Anterior cingulate cortex (tissue), 58 donors: Measurements from ENCODE around the gene CDK2.
A peak's percentile ranks its signal among the peaks of the same experiment; 100 is the strongest.
"Not testable (repeated sequence)": the region's sequence is repeated elsewhere in the genome, so short reads cannot be mapped to it uniquely, and the experiment has no call there.

ENCODE experiments used
- DNase-seq, 58 donors: peaks; one replicate each; lab custom pipeline; 2025; lab: John Stamatoyannopoulos, UW

Gene CDK2

DNA sequence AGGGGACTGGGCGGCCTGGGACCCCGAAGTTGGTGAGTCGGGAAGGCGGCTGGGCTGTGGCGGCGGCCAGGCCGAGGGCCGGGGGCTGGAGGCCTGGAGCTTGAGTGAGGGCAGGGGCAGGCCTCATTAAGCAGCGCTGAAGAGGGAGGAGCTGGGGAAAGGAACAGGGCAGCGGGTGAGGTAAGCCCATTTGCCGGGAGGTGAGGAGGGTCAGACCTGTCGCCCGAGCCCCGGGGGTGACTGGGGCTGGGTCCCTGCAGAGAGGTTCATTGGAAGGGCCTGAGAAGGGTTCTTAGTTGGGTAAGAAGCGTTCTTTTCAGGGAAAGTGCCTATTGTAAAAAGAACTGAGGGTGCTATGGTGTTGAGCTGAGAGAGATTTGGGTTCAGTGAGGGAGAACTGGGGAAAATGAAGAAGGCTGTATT, 7.7 kb downstream of the CDK2 start:
- peak in 12 of 58 donors; percentile 38 to 64 (median 50) for DNase-seq

DNA sequence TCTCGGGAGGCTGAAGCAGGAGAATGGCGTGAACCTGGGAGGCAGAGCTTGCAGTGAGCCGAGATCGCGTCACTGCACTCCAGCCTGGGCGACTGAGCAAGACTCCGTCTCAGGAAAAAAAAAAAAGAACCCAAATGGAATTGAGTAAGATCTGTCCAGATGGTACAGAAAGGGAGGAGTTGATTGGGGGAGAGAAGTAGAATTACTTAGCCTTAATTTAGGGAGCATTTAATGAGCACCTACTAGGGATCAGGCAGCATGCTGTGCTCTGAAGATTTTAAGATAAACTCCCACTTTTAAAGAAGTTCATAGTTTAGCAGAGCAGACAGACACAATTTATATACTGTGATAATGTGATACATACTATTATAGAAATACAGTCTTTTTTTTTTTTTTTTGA, 11.8 kb downstream of the CDK2 start:
- no peak for DNase-seq

DNA sequence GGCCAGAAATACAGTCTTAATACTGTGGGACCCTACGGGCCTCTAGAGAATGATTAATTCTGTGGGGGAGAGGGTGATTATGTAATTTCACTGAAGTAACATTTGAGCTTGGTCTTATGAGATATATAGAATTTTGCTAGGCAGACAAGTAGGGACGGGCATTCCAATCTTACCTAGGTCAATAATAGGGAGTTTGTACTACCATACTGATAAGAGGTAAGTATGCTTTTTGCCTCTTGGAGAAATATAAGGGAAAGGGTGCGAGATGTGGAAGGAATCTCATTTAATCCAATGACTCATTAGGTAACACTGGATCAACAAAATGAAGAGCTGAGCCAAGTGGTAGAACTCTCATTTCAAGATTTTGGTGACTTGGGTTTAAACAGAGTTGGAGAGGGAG, 12.4 kb downstream of the CDK2 start:
- DNase-seq, result no peak

DNA sequence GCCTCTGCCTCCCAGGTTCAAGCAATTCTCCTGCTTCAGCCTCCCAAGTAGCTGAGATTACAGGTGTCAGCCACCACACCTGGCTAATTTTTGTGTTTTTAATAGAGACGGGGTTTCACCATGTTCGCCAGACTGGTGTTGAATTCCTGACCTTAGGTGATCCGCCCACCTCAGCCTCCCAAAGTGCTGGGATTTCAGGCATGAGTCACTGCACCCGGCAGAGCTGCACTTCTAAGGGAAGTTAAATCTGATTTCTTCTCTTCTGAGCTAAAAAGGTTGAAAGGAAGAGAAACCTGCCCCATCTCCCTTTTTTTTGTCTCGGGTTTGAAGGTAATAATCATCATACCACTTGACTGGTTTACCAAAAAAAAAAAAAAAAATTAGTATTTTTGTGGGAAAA, 15.3 kb downstream of the CDK2 start:
- DNase-seq, result not testable (repeated sequence)

DNA sequence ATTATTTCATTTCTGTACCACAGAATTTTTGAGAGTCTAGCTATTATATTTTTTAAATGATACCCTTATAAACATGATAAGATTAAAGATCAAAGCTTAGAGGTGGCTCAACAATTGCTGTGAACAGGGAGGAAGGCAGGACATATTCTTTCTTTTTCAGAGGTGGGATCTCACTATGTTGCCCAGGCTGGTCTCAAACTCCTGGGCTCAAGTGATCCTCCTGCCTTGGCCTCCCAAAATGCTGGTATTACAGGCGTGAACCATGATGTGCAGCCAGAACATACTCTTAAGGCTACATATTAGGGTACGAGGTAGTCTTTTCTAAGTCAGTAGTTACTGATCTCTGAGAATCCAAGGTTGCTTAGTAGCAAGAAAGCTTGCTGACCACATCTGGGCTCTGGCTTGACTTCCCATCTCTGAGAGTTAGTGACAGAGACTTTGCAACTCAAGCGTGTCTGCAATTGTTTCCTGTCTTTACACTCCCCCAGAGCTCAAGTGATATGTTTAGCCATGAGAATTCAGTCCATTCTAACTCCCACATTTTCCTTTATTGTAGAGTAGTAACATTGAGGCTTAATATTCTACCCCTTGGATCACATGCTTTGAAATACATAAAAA, 15.8 kb downstream of the CDK2 start:
- no peak for DNase-seq

DNA sequence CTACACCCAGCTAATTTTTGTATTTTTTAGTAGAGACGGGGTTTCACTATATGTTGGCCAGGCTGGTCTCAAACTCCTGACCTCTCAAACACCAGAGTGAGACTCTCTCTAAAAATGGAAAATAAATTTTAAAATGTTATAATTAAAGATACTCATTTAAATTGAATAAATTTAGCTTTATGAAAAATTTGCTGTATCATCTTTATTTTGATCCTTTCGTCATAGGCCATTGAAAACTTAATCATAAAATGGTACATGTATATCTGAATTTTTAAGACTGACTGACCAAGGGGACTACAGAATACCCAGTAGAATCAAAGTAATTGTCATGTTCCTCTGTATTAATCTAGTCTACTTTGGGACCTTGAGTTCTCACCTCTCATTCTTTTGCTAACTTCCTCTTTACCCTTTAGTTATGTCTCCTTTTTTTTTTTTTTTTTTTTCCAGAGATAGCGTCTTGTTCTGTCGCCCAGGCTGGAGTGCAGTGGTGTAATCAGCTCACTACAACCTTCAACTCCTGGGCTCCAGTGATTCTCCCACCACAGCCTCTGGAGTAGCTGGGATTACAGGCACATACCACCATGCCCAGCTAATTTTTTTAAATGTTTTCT, 16.7 kb downstream of the CDK2 start:
- DNase-seq, result no peak

DNA sequence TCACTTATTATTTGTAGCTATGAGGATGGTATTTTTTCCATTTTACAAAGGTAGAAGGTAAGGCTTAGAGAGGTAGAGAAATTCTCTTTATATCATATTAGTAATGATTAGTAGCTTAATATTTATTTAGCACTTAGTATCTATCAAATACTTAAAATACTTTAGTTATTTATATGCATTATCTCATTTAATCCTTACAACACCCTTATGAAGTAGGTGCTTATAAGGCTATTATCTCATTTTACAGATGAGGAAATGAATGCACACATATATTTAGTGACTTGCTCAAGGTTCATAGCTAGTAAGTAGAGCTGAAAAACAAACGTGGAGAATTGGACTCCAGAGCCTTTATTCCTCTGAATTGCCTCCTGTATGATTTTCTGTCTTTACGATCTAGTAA, 18.2 kb downstream of the CDK2 start:
- no peak for DNase-seq

DNA sequence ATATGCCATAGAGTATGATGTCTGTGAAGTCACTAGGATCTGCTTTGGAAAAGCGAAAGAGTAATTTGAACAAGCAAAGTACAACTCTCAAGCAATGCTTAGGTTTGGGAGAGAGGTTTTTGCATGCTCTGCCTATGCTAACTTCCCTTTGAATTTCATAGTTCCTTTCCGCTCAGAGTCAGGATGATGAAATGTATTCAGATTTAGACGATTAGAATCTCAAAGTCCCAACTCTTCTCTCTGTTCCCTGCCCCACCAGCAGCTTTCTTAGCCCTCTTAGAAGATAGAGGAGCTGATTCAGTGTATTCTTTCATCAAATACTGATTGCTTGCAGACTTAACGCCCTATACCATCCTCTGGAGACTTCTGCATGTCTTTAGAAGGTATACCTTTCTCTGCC, 18.7 kb downstream of the CDK2 start:
- no peak for DNase-seq

DNA sequence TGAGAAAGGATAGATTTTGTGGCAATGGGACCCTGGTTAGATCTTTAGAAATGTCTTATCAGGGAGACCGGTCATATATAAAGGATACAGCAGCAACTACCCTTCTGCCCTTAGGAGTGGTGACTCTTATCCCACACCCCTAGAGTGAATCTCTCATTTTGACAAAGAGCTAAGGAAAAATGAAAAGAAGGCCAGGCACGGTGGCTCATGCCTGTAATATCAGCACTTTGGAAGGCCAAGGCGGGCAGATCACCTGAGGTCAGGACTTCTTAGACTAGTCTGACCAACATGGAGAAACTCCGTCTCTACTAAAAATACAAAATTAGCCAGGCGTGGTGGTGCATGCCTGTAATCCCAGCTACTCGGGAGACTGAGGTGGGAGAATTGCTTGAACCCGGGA, 19.3 kb downstream of the CDK2 start:
- not testable (repeated sequence) for DNase-seq

DNA sequence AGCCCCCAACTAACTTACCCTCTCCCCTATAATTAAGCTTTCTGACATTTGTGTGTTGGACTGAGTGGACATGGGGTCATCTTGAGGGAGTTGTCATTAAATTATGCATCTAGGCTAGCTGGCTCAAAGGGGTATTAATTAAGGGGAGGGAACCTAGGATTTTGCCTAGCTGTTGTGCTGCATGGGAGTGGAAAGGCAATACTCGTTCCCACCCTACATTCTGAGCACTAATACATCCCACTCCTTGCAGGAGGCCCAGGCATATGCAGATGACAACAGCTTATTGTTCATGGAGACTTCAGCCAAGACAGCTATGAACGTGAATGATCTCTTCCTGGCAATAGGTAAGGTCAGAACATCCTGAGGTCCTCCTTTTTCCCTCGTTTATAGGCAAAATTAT, 24.5 kb downstream of the CDK2 start:
- no peak for DNase-seq

DNA sequence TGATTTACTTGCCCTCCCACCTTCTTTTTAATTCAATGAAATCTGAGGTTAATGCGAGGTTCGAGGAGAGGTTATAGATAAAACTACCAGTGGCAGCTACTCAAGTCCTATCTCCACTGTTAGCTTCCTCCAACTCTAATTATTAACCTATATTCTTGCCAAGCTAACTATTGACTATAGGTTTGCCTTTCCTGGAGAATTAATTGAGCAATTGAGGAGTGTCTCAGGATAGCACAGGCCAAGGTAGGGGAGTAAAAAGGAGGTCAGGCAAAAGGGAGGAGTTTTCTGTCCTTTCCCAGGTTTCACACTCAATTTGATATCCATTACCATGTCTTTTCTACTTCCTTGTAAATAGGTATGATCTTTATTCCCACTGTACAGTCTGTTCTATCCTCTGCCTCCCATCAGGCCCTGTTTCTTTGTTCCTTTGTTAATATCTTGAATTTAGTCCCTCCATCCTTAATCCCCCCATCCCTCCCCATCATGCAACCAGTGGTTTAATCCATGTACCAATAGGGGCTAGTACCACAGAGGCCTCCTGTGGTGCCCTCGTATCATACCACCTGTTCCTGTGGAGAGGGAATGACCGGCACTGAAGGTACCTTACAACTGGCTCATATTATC, 26.7 kb downstream of the CDK2 start:
- DNase-seq, result no peak

DNA sequence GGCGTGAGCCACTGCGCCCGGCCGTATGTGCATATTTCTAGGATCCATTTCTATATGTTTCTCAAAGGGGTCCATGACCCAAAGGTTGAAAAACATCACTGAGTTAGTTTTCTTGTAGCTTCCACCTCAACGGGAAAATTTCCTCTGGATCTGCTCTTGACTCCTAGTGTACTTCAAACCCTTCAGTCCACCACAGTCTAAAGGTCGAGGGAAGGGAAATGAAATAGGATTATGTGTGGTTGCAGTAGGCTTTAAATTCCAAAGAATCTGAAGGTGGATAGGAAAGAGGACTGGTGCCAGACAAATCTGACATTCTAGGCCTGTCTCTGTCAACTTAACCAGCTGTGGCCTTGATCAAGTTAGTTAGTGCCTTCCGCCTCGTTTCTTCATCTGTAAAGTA, 28.7 kb downstream of the CDK2 start:
- no peak for DNase-seq

DNA sequence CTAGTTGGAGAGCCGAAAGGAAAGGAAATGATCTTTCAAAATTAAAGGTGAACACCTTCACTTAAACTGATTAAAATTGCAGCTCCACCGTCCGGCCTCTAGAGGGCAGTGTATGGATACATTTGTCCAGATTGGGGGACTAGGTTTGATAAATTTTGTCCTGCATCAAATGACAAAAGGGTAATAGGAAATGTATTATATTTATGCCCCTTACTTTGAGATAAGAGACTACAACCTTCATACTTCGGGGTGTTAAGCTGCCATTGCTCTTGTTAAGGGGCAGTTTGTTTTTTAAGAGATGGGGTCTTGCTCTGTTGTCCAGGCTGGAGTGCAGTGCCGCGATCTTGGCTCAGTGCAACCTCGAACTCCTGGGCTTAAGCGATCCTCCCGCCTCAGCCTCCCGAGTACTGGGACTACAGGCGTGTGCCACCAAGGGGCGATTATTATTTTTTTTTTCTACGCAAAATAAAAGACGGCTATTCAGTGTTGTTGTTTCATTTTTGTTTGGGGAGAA, 29.6 kb downstream of the CDK2 start:
- peak in 40 of 58 donors; percentile 2 to 69 (median 14) for DNase-seq

DNA sequence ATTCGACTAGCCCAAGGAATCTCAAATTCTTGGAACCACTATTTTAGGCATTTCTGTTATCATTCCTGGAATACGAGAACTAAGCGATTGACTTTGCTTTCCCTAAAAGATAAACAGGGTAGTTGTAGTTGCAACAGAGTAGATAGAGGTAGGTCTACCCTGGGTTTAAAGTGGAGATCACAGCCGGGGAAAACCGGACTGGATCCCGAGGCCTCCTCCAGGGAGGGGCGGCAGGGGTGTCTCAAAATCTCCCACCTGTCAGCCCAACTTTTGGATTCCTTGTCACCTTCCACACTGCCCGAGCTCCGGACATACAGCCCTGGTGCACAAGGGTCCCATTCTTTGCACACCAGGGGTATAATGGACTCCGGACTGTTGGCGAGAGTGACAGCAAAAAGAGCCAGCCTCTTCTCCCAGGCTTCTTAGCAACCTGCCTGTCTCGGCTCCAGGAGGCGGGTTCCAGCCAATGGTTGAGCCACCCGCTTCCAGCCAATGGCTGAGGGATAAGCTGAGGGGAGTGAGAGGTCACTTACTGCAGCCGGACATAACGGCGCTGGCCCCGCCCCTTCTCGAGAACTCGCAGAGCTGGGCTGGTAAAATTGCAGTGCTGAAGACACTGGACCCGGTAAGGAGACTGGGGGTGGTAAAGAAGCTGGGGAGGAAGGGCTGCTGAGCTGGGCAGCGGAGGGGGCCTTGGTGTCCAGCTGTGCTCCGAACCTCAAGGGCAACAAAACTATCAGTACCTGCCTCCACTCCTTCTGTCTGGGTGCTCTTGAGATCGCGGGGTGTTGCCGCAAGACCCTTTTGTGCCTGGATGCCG, 30.3 kb downstream of the CDK2 start, which contains the start of gene SUOX:
SUOX (plus strand) TSS at position 562 of the 820 bp plus-strand sequence. CDS start 4,946 bp downstream, outside the sequence.
- peak; percentile 48 to 99 (median 95) for DNase-seq

DNA sequence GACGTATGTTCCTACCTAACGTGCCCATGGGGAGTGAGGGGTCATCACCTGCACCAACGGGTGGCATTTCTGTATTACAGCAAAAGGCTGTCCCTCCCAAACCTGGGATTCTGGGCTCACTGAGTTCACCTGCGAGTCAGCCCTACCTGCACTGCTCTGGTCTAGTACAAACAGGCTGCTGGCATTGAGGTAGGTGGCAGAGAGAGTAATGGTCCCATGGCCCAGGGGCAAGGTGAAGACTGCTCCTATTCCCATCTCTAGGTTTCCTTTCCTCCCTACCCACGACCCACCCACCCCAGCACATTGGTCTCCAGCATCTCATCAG, 30.9 kb downstream of the CDK2 start:
- peak in 3 of 58 donors; percentile 28 to 54 (median 50) for DNase-seq

DNA sequence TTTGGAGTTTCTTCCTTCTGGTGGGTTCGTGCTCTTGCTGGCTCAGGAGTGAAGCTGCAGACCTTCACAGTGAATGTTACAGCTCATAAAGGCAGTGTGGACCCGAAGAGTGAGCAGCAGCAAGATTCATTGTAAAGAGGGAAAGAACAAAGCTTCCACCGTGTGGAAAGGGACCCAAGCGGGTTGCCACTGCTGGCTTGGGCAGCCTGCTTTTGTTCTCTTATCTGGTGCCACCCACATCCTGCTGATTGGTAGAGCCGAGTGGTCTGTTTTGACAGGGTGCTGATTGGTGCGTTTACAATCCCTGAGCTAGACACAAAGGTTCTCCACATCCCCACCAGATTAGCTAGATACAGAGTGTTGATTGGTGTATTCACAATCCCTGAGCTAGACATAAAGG, 32.9 kb downstream of the CDK2 start:
- DNase-seq, result not testable (repeated sequence)

DNA sequence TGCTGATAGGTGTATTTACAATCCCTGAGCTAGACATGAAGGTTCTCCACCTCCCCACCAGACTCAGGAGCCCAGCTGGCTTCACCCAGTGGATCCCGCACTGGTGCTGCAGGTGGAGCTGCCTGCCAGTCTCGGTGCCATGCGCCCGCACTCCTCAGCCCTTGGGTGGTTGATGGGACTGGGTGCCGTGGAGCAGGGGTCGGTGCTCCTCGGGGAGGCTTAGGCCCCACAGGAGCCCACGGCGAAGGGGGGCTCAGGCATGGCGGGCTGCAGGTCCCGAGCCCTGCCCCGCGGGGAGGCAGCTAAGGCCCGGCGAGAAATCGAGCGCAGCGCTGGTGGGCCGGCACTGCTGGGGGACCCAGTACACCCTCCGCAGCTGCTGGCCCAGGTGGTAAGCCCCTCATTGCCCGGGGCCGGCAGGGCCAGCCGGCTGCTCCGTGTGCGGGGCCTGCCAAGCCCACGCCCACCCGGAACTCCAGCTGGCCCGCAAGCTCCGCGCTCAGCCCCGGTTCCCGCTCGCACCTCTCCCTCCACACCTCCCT, 33.4 kb downstream of the CDK2 start:
- DNase-seq, result not testable (repeated sequence)

DNA sequence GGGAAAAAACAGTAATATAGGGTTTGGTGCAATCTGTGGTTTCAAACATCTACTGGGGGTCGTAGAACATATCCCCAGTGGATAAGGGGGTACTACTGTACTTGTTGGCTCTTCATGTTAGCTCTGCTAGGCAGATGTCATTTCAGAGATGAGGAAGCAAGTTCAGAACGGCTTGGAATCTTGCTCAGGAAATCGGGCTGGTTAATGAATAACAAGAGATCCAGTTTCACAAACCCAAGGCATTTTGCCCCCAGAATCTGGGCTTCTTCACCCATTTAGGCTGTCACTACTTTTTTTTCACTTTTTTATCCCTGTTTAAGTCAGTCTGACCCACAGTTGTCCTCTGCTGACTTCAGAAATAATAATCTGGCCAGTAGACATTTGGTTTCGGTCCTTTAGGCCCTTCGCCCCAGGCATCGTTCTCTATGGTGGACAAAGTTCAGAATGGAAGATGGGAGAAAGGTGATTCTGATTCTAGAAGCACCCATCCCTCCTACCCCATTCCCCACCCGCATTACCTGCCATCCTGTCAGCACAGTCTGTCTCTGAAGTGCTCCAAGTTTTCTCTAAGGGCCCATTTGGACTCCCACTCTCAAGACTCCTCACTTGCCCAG, 35.0 kb downstream of the CDK2 start:
- no peak for DNase-seq

DNA sequence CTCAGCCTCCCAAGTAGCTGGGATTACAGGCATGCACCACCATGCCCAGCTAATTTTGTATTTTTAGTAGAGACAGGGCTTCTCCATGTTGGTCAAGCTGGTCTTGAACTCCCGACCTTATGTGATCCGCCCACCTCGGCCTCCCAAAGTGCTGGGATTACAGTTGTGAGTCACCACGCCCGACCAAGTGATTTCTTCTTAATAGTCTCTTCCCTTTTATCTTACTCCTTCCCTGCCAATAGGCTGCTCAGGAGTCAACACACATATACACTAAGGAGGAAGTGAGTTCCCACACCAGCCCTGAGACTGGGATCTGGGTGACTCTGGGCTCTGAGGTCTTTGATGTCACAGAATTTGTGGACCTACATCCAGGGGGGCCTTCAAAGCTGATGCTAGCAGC, 36.7 kb downstream of the CDK2 start:
- not testable (repeated sequence) for DNase-seq

DNA sequence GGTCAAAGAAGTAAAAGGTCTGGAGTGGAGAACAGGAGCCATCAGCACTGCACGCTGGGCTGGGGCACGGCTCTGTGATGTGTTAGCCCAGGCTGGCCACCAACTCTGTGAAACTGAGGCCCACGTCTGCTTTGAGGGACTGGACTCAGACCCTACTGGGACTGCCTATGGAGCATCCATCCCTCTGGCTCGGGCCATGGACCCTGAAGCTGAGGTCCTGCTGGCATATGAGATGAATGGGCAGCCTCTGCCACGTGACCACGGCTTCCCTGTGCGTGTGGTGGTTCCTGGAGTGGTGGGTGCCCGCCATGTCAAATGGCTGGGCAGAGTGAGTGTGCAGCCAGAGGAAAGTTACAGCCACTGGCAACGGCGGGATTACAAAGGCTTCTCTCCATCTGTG, 37.6 kb downstream of the CDK2 start:
- DNase-seq, result no peak
